T-helper 17 cell (primary cell): ENCODE measurements around the gene RRBP1. TPM values are rescaled to one million over a fixed set of nuclear protein-coding genes. Genes with fewer than 3 reads are reported as not detected.

Experiments used
- ATAC-seq: fragments of 150-1000 bp; cut with Tn5 transposase; 2 replicates; pipeline ENCODE4 v1.10.0; 2021; ENCODE audit warnings: mild to moderate bottlenecking, moderate library complexity
- DNase-seq, 3 donors: peaks; one replicate each; pipeline versions ENCODE4 v3.0.0 to v3.0.0-alpha.2; 2020 to 2021
- H3K9me3 ChIP-seq: one replicate; pipeline ENCODE4 v1.7.0; 2013; ENCODE audit warnings: low read length, mild to moderate bottlenecking; ENCODE audit not compliant: control insufficient read depth, poor library complexity, severe bottlenecking
- H3K27ac Mint-ChIP-seq: one replicate; pipeline ENCODE4 v1.8.0; 2022; ENCODE audit warnings: mild to moderate bottlenecking, moderate library complexity, mixed read lengths
- H3K27me3 Mint-ChIP-seq: one replicate; pipeline ENCODE4 v1.8.0; 2022; ENCODE audit warnings: mixed read lengths
- H3K36me3 Mint-ChIP-seq: one replicate; pipeline ENCODE4 v1.8.0; 2022; ENCODE audit warnings: low read depth, mixed read lengths
- H3K4me1 Mint-ChIP-seq: one replicate; pipeline ENCODE4 v1.8.0; 2022; ENCODE audit warnings: mild to moderate bottlenecking, mixed read lengths
- H3K4me3 Mint-ChIP-seq: one replicate; pipeline ENCODE4 v1.8.0; 2022; ENCODE audit warnings: mild to moderate bottlenecking, moderate library complexity, mixed read lengths
- total RNA-seq, 4 donors: library from RNA in 2 of 4; stranded (reverse) in 2 of 4; gene quantifications; one replicate each; pipeline ENCODE4 v1.2.3 and lab custom pipeline; 2022 to 2026

The RRBP1 gene
- total RNA-seq, 2 donors from 2014 or later: 31.4 to 37.8 TPM

DNA sequence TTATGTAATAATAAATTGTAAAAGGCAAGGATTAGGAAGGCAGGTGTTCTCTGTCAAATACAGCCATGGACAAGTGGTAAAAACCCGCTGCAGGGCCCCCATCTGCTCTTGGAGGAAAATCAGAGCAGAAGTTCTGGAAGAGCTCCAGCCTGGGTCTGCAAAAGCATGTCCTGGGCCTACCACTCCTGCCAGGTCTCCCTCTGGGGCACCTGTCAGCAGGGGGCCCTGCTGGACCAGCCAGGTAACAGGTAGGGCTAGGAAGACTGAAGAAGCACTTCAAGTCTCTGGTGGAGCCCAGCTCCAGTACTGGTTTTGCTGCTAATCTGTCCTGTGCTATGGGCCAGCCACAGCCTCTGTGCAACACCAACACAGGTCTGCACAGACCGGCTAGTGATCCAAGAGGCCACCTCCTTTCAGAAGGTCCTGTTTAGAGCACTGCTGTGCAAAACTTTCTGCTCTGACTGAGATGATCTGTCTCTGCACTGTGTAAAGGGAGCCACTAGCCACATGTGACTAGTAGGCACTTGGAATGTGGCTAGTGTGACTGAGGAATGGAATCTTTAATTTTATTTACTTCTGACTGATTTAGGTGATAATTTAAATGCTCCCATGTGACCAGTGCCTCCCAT lies 30.2 kb downstream of the RRBP1 start:
- H3K27ac Mint-ChIP-seq: no peak overlapping the region
- H3K9me3 ChIP-seq: no peaks in the 10 kb centered on the region
- H3K27me3 Mint-ChIP-seq: no peaks in the 10 kb centered on the region
- peaks cover 4% of the 10 kb centered on the region for H3K36me3 Mint-ChIP-seq
- ATAC-seq (peak; percentile 30), DNase-seq (no peak)
- H3K4me3 Mint-ChIP-seq: no peak overlapping the region
- H3K4me1 Mint-ChIP-seq: peaks cover 9% of the 10 kb centered on the region

DNA sequence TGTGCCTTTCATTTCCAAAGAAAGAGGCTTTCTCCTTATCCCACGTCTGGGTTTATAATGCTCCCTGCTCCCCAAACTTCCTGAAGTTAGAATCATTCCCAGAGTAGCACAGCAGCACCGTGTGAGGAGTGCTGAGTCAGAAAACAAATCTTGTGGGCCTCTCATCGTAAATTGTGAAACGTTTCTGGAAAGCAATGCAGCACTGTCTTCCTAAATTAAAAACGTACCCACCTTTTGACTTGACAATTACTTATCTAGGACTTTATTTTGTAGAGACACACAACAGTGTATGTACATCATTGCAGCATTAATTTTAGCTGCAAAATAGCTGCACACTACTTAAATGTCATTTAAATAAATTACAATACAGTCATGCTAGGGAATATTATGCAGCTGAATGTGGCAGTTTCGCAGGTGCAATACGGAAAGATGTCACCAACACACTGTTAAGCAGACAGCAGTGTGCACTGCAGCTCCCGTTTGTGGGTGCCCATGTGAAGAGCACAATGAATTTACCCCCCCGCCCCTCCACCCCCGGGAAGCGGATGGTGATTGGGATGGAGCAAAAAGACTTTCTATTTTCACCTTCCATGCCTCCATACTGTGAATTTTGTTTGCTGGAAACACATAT lies 30.8 kb downstream of the RRBP1 start:
- Mint-ChIP-seq H3K36me3 (no peaks in the 10 kb centered on the region), H3K4me3 (no peak overlapping the region), H3K4me1 (peaks cover 4% of the 10 kb centered on the region), H3K27me3 (no peaks in the 10 kb centered on the region), H3K27ac (no peak overlapping the region)
- DNase-seq: no peak
- H3K9me3 ChIP-seq: no peaks in the 10 kb centered on the region
- ATAC-seq: no peak

DNA sequence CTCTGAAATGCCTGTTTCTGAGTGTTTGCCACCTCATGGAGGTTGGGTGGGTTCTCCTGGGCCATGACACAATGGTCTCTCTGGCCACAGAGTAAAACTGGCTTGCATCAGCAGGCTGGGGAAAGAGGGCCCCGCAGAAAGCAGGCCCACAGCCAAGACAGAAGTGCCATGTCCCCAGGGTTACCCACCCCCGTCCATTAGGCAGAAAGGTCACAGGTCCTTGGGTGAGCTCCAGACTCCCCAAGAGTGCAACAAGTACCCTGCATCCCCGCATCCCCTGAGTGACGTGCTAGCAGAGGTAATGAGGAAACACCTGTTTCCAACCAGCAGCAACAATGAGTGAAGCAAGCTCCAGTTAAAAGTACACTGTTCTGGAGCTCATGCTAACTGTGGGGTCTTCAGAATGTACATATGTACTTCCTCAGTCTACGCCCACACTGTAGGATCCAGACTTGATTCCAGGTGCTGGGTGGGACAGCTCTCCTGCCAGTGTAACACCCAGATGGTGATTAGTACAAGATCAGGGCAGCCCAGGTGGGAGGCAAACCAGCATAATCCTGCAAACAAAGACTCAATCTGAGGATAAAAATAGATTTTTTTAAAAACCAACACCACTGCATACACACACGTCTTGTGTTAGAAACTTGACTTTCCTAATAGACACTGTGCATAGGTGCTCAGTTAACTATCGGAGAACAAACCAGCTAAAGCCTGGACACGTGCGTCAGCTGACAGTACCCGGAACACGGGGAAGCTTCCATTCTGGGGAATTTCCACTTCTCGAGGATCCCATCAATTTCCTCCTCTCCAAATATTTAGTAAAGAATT lies 31.5 kb downstream of the RRBP1 start:
- H3K27ac Mint-ChIP-seq: peak overlapping the region; percentile 29

DNA sequence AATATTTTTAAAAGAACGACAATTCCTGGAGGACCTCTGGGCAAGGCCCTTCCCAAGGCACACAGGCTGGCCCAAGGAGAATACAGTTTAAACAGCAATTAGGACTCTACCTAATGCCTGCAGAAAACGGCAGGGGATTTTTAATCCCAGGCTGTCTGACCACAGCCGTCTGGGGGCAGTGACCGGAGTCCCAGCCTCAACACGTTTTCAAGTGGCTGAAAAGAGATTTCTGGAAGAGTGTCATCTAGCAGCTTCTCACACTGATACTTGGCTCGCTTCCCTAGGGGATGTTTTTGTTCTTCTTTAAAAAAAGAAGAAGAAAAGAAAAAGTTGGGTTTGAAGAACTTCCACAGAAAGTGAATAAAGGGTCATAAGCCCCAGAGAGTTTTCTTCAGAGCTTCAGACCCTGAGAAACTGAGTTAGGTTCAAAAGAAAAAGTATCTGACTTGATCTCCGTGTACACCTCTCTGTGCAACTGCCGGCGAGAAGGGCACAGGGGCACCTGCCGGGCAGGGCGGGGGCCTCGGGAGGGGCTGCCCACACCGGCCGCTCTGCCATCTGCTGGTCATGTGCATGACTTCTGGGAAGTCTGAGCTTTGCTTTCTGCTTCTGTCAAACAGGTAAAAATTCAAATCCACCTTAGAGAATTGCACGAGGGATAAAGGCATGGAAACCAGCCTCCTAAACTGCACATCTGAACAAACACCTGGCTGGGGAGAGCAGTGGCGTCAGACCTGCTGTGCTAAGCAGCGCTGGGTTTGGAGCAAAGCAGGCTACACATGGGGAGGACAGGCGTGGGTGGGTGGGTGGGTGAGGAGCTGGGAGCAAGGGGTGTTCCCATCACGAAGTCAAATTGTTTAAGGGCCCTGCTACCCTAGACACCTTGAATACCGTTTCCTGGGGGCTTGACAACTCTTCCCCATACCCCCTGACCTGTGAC lies 33.0 kb downstream of the RRBP1 start:
- Mint-ChIP-seq H3K36me3 (no peaks in the 10 kb centered on the region), H3K4me1 (peaks cover 4% of the 10 kb centered on the region), H3K27ac (peak overlapping the region; percentile 29), H3K27me3 (no peaks in the 10 kb centered on the region), H3K4me3 (no peak overlapping the region)
- DNase-seq (no peak), ATAC-seq (peak; percentile 65)
- no peaks in the 10 kb centered on the region for H3K9me3 ChIP-seq

More for the DNA sequence above, 31.5 kb downstream of the RRBP1 start:
- DNase-seq: no peak
- Mint-ChIP-seq H3K36me3 (no peaks in the 10 kb centered on the region), H3K27me3 (no peaks in the 10 kb centered on the region), H3K4me1 (peaks cover 4% of the 10 kb centered on the region), H3K4me3 (no peak overlapping the region)
- no peaks in the 10 kb centered on the region for H3K9me3 ChIP-seq
- no peak for ATAC-seq

DNA sequence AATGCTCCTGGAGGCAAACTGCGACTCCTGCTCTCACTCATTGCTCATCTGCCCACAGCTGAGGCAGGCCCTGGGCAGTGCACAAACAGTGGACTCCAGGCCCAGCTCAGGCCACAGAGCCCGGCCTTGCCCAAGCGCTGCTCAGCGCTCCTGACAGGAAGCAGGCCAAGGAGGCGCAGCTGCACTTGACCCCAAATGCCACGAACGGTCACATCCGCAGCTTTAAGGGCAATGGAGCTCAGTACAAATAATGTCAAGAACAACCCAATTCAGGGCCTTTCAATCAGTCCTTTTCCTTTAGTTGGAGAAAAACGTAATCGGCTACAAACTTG lies 33.8 kb downstream of the RRBP1 start:
- no peaks in the 10 kb centered on the region for H3K27me3 Mint-ChIP-seq
- no peak for ATAC-seq
- H3K36me3 Mint-ChIP-seq: no peaks in the 10 kb centered on the region
- no peaks in the 10 kb centered on the region for H3K9me3 ChIP-seq
- DNase-seq: no peak
- peaks cover 4% of the 10 kb centered on the region for H3K4me1 Mint-ChIP-seq
- no peak overlapping the region for H3K4me3 Mint-ChIP-seq
- H3K27ac Mint-ChIP-seq: peak overlapping the region; percentile 29

DNA sequence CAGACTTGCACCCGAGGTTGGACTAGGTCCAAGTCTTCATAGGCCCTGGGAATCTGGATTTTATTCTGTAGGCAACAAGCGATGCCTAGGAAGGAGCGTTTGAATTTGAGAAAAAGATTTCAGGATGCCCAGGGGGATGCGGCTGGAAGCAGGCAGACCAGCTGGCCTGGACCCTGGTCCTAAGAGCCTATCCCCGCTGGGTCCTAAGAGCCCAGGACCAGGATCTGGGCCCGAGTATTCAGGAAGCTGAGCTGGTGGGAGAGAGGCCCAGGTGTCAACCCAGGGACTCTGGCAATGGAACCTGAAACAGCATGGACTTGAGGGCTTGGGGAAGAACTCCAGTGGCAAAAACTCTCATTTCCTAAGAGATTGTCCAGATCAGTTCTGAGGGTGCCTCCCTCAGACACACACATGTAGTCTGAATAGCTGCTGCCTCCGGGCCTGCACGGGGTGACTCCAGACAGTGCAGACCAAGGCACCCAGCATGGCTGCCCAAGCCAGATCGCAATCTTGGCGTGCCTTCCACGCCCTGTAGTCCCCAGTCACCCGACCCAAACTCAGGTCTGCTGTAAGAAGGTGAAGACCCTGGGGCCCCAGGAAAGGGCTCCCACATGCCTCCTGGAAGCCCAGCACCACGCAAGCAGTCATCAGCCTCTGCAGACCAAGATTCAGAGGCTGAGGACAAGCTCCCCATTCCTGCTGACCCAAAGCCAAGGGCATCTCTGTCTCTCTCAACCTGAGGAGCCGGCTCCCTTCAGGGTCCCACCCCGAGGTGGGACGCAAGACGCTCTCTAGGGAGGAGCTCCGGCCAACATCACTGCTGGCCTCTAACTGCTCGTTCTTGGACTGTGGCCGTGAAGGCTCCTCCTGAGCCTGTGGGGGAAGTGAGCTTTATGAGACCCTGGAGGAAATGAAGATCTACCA lies 34.4 kb downstream of the RRBP1 start:
- H3K36me3 Mint-ChIP-seq: no peaks in the 10 kb centered on the region
- no peaks in the 10 kb centered on the region for H3K27me3 Mint-ChIP-seq
- no peak overlapping the region for H3K27ac Mint-ChIP-seq
- H3K4me3 Mint-ChIP-seq: no peak overlapping the region
- H3K9me3 ChIP-seq: no peaks in the 10 kb centered on the region
- peaks cover 4% of the 10 kb centered on the region for H3K4me1 Mint-ChIP-seq
- DNase-seq (no peak), ATAC-seq (no peak)

DNA sequence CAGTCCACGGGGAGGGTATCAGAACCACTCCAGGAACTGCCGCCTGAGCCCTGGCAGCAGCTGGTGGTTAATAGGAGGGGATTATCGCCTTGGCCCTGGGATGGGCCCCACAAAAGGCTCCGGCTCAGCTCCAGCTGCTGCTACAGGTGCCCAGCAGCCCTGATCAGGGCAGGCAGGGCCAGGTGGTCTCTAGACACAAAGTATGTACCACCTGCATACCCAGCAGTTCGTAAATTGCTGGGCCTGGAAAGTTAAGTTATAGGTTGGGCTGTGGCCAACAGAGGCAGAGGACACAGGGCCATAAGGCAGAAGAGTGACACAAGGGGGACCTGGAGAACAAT lies 35.1 kb downstream of the RRBP1 start:
- Mint-ChIP-seq H3K36me3 (no peaks in the 10 kb centered on the region), H3K27me3 (no peaks in the 10 kb centered on the region), H3K4me1 (peaks cover 4% of the 10 kb centered on the region), H3K27ac (peak overlapping the region; percentile 6), H3K4me3 (no peak overlapping the region)
- ATAC-seq (no peak), DNase-seq (no peak)
- no peaks in the 10 kb centered on the region for H3K9me3 ChIP-seq

DNA sequence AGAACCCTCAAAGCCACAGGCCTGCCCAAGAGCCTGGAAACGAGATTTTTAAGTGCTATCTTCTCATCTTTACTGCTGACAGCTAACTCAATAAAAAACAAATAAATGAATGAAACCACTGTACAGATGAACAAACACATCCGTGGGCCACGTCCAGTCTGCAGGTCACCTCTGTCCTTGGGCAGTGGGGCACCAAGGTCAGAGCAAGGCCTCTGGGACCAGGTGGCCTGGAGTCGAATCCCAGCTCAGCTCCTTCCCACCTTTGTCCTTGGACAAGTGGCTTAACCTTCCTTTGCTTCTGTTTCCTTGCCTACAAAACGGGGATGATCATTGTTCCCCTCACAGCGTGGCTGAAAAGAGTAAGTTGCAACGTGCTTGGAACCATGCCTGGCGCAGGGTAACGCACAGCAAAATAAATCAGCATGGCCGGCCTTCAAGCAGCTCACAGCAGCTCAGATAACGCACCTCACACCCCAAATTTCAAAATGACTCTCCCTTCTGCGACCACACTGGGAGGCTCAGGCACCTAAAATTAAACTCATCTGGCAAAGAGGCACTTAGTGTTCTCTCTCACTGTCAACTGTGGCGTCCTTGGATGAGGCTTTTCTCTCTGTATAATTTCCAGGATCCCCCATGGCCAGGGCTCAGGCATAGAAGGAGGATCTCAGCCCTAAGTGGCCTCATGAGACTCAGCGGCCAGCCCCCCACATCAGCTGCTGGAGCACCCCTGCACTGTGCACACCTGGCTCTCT lies 35.7 kb downstream of the RRBP1 start:
- ATAC-seq (no peak), DNase-seq (no peak)
- Mint-ChIP-seq H3K27ac (peak overlapping the region; percentile 6), H3K4me3 (no peak overlapping the region), H3K4me1 (peaks cover 4% of the 10 kb centered on the region), H3K27me3 (no peaks in the 10 kb centered on the region), H3K36me3 (no peaks in the 10 kb centered on the region)
- H3K9me3 ChIP-seq: no peaks in the 10 kb centered on the region

DNA sequence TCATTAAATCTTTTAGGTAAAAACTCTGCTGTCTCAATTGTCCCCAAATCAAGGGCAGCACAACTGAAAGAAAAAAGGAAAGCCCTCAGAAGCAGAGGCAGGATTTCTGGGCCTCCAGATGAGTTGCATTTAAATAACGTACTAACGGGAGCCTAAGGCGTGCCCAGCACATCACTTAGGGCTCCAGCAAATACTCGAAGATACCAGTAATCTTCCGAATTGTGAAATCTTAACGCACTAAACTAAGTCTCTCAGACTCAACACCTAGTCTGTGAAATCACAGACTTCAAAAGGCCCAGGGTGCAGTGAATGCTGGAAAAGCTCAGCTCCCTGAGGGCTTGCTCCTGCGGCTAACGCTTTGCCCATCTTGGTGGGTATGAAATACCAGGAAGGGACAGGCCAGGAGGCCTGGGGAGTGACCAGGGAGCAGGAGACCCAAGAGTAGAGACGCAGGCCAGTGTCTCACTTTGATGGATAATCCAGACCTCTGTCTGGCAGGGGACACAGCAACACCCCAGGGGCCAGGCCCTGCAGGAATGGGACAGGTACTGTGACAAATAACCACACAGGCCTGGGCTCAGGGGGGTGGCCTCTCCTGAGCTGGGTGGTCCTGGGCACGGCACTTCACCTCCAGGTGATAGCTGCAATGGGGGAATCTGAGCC lies 36.4 kb downstream of the RRBP1 start:
- no peak overlapping the region for H3K4me3 Mint-ChIP-seq
- ATAC-seq: no peak
- no peaks in the 10 kb centered on the region for H3K9me3 ChIP-seq
- peaks cover 4% of the 10 kb centered on the region for H3K4me1 Mint-ChIP-seq
- no peak overlapping the region for H3K27ac Mint-ChIP-seq
- no peaks in the 10 kb centered on the region for H3K27me3 Mint-ChIP-seq
- no peaks in the 10 kb centered on the region for H3K36me3 Mint-ChIP-seq
- no peak for DNase-seq

DNA sequence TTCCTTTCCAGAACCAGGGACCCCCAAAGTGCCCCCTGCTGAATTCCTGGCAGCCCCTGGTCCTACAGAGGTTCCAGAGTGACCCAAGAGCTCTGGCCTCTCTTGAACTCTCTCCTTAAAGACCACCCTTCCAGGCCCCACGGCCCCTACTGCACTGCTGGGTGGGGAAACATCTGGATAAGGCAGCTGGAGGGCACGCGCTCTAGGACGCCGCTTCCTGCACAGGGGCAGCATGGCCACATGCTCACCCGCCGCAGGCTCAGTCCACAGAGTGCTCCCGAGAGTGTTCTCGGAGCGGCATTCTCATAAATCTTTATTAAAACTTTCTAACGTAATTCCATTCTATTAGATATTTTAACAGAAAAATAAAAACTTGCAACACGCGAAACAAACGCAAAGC lies 37.0 kb downstream of the RRBP1 start:
- no peak for DNase-seq
- H3K36me3 Mint-ChIP-seq: peaks cover 2% of the 10 kb centered on the region
- no peak for ATAC-seq
- peaks cover 7% of the 10 kb centered on the region for H3K4me1 Mint-ChIP-seq
- H3K27ac Mint-ChIP-seq: no peak overlapping the region
- H3K4me3 Mint-ChIP-seq: no peak overlapping the region
- H3K9me3 ChIP-seq: no peaks in the 10 kb centered on the region
- H3K27me3 Mint-ChIP-seq: no peaks in the 10 kb centered on the region

DNA sequence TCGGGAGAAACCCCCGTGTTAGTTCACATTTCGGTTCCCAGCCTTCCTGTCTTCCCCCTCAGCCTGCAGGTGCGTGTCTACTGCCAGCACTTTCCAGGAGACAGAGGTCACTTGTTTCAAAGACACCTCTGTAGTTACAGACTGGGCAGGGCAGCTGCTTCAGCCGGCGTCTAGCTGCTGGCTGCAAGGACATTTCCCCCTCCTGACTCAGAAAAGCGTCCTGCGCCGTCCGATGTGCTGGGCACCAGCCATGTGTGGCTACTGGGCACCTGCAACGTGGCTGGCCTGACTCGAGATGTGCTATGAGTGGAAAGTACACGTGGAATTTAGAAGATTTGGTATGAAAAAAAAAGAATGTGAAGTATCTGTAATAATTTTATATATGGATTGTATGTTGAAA lies 37.6 kb downstream of the RRBP1 start:
- ATAC-seq (no peak), DNase-seq (no peak)
- Mint-ChIP-seq H3K4me3 (no peak overlapping the region), H3K27ac (no peak overlapping the region), H3K36me3 (peaks cover 2% of the 10 kb centered on the region), H3K4me1 (peaks cover 7% of the 10 kb centered on the region), H3K27me3 (no peaks in the 10 kb centered on the region)
- H3K9me3 ChIP-seq: no peaks in the 10 kb centered on the region
